Muscle of arm (tissue), 12 donors: ENCODE measurements around the gene LRIT2. TPM values are rescaled to one million over a fixed set of nuclear protein-coding genes. Genes with fewer than 3 reads are reported as not detected.

ENCODE experiments used
- DNase-seq: peaks from one replicate; pipeline ENCODE4 v3.0.0-alpha.2; 2013
- polyA plus RNA-seq, 12 donors: library from polyadenylated mRNA; unstranded; fragments of 120-200 nt; gene quantifications; one replicate each; pipeline ENCODE4 v1.2.1, GENCODE V29; 2013; ENCODE audit not compliant: insufficient read length in 12 of 12

Gene LRIT2
- polyA plus RNA-seq, 12 donors, result not detected

DNA sequence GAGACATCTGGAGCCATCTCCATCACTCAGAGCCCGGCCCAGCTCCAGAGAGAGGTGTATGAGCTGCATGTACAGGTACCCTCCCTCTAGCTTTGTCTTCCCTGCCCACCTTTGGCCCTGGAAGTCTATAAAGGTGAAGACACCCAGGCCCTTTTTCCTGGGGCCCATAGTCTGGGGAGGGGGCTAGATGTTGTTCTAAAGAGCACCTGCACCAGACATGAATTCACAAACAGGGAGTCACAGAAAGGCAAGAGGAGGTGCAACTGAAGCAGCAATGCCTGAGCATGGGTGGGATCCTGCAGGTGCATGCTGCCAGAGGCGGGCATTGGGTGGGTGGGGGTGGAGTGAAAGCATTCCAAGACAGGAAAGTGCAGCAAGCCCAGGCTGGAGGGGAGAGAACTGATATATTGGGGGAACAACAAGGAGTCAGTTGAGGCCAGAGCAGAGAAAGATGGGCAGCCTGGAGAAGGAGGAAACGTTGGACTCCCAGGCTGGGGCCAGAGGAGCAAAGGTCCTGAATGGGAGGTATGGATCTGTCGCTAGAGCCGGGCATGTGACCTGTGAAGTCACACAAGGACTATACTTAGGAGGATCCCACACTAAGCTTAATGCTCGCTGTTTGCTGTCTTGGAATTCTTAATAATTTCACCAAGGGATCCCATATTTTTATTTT is 19.4 kb downstream of the LRIT2 start:
- no peak for DNase-seq

DNA sequence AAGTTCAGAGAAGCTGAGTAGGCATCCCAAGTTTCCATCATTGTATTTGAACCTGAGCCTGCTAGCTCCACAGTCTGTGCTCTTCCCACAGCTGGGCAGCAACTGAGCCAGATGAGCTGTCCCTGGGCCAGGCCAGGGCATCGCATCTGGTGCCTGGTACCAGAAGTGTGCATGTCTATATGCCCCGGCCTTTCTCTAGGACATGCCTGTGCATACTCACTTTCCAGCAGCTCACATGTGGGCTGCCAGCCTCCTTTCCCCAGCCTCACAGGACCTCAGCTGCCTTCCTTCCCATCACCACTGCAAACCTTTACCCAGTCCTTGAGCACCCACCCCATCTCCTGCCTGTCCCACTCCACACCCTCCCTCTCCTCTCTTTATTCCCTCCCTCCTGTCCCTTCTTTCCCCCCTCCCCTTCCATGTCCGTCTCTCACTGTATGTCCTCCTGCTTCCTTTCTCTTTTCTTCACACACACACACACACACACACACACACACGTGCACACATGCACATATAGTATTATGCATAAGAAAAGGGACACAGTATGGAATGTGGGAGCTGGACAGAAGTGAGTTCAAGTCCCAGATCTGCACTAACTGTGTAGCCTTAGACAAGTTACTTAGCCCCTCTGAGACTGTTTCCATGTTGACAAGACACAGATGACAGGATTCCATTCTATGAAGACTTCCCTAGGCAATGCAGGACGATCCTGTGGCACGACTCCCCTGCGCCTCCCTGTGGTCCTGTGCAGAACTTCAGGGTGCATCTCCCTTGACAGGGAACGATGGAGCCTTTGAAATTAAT is 20.1 kb downstream of the LRIT2 start:
- DNase-seq, result no peak

DNA sequence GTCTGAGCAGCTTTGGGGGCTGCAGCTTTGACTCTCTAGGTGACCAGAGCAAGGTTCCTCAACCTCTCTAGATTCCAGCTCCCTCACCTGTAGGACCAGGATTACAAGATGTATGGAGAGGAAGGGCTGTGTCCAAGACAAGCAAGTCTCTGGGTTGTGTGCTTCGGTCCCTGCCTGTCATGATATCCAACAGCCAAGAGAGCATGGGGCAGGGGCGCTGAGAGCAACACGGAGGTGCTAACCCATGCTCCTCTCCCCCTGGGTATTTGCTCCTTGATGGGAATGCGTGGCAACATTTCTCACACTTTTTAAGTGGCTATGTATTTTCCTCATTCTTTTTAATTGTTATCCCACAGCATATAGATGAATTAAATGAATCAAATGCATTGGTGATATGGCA is 20.7 kb downstream of the LRIT2 start:
- DNase-seq, result no peak

DNA sequence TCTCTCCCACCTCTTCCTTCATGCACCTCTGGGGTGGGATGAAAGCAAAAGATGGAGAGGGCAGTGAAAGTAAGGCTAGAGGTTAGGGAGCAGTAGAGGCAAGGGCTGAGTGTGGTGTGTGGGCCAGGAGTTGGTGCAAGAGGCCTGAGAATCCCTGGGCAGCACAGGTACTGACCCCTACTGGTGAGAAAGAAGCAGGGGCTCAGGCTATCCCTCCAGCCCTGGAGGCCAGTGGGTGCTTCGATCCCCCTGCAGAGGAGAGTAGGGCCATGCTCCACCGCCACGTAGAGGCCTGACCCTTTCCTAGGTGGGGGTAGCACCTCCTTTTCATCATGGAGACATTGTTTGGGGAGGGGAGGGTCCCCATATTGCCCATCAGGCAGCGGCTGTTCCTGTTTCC is 21.2 kb downstream of the LRIT2 start:
- DNase-seq, result no peak

DNA sequence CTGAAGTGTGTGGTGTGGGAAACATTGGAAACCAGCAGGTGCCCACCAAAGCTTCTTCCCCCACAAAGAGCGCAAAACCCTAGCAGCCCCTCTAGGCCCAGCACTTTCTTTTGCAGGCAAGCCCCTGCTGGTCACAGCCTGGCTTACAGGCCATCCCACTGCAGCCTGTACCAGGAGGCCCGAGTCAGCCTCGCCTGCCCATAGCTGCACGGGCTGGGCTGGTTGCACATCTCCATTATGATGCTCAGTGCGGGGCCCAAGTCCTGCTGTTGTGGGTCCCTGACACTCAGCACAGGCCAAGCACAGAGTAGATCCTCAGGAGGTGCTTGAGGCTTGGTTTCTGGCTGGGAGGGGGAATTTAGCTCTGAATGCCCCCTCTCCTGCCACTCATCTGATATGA is 23.0 kb downstream of the LRIT2 start:
- DNase-seq, result no peak

DNA sequence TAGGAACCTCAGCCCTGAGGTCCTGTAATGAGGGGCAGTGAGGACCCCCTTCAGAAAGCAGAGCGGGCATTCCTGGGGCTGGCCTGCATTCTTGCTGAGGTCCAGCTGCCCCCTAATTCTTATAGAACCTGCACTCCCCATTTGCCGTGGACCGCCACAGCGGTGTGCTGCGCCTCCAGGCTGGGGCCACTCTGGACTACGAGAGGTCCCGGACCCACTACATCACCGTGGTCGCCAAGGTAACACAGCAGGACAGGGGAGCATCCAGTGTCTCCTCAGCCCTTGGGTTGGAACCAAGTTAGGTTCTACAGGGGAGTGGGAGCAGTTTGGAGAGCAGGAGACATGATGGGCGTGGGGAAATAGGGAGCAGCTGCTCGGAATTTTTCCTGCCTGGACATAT is 23.7 kb downstream of the LRIT2 start:
- no peak for DNase-seq

DNA sequence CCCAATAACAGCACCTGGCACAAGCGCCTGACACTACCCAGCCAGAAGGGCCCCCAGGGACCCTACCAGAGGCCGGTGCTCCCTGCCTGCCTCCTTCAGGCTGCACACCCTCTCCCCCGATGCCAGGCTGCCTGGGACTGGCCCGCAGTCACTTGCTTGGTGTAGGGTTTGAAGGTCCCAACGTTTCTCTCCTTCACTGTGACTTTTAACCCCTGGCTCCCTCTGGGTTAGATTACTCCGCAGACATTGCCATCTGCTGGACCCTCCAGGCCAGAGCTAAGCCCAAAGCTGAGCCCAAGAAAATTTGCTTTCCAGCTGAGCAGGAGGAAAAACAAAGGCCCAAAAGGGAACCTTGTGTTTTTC is 24.1 kb downstream of the LRIT2 start:
- DNase-seq, result no peak

DNA sequence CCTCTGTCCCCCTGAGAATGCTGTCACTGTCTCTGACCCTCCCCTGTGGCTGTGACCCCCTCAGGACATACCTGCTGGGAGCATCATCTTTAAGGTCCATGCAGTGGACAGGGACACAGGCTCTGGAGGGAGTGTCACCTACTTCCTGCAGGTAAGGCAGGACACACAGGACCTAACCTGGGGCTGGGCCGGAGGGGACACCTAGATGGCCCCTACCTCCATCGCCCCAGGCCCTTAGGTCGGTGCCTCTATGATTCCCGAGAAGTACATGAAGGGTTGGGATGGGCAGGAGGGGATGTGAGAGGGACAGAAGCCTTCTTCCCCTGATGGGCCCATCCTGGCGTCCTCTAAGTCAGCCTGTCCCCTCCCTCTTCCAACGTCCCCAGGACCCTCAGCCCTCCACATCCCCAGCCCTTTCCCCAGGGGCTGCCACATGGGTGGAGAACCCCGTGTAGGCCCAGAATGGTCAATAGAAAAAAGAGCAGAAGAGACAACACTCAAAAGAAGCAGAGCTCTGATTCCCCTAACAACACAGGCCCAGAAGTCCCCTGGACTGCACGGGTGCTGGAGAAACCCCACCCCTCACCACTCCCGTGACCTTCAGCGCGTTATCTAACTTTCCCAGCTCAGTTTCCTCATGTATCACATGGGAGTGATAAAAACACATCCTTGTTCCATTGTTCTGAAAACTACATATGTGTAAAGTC is 24.7 kb downstream of the LRIT2 start:
- DNase-seq, result no peak

DNA sequence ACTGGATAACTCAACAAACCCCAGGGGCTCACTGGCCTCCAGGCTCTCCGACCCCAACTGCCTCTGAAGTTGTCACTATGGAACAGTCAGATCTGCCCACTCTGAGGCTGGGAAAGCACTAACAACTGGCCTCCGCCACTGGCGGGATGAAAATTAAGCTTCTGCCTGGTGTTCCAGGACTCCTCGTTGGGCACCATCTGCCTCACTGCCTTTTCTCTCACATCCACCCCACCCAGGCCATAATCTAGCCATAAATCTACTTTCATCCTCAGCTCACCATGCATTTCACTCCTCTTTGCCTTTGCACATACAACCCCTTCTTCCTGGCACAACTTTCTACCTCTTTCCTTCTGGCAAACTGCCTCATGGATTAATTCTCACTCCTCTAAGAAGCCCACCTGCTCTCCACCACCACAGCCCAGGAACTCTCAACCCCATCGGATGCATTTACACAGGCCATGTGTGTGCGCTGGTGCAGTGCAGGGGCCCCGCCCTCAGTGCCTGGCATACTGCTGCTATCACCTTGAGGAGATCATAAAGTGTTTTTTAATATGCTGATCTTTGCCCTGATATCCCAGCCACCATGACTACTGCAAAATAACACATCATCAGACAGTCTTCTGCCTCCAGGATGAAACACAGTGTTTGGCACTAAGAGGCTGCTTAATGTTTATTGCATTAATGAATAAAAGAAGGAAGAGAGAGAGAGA is 27.0 kb downstream of the LRIT2 start:
- no peak for DNase-seq

DNA sequence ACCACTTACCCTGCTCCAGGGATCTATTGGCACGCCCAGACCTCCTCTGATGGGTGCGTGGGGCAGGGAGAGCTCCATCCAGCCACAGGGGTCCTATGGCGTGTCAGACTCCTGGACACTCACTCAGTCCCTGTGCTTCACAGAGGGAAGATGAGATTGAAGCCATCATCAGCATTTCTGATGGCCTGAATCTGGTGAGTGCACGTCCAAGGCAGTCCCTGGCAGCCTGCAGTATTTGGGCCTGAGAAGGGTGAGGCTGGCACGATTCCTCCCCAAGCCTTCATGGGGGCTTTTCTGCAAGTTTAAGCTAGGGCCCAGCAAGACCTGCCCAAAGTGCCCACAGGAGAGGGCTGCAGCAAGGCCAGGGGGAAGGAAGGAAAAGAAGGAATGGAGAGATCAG is 27.7 kb downstream of the LRIT2 start:
- no peak for DNase-seq

DNA sequence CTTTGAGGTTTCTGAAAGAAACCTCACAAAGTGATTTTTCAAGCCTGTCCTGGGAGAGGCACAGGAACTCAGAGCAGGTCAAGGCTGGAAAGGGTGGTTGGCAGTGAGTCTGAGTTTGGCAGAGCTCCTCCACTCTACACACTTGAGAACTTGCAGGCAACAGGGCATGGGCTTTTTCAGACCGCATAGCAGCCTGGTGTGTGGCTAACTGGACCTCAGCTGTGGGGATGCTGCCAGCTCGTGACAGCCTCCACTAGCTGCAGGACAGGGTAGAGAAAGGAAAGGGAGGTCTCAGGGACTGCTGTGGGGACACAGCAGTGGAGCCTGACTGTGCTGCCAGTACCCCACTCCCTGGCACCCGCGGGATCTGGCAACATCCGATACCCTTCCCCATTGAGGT is 28.4 kb downstream of the LRIT2 start:
- no peak for DNase-seq

DNA sequence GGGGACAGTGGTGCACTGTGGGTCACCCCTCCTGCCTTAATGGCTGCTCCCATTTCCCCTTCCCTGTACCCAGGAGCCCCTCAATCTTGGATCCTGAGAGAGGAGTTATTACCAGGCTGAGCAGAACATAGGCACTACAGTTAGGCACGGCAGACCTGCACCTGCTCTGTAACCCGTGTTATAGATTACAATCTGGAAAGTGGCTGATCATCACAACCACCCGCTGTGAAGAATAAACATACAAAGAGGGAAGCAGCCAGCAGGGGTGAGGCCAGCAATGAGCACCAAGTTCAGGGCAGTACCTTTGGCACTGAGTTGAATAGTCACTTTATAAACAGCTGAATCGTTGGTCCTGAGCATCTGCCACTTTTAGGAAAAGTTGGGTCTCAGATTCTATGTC is 29.3 kb downstream of the LRIT2 start:
- DNase-seq, result no peak

DNA sequence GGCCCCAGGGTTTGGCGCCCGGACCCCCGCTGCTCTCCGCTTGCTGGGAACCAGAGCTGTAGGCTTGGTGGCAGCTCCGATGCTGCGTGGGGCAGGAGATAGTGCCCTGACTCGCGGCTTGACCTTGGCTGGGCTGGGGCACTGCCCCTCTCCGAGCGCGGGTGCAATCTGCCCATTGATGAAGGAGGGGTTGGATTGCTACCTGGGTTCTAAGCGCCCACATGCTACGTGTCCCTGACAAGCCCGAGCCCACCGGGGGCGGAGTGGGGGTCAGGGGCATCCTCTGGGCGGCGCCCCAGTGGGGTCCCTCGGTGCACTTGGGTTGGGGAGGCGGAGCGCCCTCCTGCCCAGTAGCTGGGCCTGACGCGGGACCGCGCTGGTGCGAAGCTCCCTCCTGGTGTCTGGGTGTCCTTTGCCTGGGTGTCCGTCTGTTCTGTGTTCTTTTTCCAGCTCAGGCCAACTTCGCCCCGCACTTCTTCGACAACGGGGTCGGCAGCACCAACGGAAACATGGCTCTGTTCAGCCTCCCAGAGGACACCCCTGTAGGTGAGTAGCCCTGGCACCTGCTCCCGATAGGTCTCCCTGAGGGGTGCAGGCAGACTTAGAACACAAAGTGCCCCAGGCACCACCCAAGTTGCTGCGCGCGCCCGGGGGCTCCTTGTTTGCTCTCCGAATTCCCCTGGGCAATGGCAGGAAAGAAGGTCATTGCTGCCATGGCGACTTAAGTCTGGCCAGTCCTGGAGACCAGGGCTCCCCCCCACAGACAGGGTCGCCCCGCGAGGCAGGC is 30.1 kb downstream of the LRIT2 start:
- no peak for DNase-seq

DNA sequence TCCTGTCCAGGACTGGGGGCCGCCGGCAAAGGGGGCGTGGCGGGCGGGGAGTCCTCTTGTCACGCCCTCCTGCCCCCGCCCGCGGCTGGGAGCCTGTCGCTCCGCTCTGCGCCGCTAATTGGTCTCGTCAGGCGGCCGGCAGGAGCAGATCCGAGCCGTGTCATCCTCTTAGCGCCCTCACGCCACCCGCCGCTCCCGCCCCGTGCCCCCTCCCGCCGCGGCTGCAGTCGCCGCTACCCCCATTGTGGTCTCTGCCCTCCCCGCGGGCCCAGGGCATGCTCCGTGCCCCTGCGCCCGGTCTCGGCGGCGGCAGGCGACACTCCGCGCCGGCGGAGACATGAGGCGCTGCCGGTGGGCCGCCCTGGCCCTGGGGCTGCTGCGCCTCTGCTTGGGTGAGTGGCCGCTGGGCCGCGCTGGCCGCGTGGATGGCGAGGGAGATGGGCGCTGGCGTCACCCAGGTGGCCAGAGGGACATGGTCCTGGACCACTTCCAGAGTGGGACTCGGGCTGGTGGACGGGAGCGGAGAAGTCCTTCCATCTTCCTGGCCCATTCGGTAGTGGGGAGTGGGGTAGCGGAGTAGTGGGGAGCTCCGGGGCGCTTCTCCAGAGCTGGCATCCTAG is 30.8 kb downstream of the LRIT2 start, which contains the start of gene CDHR1:
Gene CDHR1, plus strand, starts transcription at position 114 of the 620 bp plus-strand sequence. Its CDS starts 224 bp downstream, at position 338.
- DNase-seq, result no peak

DNA sequence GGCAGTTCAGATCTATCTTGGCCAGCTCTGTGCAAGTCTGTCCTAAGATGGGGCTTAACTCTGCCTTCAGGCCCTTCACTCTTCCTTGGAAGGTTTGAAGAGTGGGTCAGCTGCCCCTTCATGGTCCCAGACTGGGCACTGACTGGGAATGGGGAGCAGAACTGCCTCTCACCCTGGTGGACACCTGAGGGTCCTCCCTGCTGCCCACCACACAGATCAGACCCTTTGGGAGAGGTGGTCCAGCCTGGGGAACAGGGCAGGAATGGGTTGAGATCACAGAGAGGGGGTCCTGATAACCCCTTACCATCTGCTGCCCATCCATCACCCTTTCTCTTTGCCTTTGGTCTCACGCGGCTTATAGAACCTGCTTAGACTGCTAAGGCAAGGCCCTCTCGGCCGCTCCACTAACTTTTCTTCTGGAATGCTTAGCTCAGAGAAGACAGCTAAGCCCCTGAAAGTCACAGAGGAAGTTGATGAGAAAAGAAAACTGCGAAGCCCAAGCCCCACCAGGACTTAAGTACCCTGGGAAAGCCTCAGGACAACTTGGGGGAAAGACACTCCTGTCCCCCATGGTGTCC is 31.4 kb downstream of the LRIT2 start:
- DNase-seq, result no peak

DNA sequence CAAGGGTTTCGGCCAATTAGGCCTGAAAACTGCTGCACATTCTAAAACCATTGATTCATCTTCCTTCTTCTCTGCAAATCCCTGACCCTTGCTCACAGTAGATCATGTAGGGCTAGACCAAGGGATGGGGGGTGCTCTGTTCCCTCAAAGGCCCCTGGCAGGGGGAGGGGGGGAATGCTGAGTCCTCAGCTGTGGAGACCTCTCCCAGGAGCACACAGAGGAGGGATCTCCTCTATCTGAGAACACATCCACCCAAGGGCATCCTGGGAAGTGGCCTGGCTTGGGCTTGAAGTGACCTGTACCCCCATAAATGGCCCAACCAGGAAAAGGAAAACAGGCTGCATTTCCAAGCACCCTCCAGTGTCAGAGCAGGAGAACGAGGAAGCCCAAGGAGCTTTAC is 32.0 kb downstream of the LRIT2 start:
- DNase-seq, result no peak

DNA sequence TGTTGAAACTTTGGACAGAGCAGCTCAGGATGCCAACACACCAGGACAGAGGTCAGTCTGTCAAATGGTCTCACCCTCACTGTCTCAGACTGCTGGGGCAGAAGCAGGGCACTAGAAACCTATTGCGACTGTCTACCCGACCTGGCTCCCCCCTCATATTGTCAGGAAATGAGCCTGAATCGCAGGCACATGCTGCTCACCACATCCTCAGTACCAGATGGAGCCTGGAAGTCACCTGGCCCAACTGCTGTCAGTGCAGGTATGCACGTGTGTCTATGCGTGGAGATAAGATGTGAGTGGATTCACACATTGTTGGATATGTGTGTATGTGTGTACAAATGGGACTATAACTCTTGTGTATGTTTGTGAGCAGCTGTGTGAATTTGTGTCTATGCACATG is 34.2 kb downstream of the LRIT2 start:
- no peak for DNase-seq

DNA sequence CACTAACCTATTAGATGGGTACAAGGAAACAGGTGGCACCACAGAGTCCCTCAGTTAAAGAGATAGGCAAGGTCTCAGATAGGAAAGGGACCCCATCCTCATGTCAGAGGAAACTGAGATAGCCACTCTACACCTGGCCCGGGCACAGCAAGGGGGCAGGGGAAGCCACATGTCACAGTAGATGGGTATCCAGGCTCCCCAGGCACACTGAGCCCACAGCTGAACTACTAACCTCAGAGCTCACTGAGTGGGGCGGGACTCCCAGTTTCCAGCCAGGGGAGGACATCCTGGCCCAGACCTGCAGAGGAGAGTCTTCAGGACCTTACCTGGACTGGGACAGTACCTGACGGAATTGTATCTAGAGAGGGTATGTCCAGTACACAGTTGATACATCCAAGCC is 34.7 kb downstream of the LRIT2 start:
- no peak for DNase-seq

DNA sequence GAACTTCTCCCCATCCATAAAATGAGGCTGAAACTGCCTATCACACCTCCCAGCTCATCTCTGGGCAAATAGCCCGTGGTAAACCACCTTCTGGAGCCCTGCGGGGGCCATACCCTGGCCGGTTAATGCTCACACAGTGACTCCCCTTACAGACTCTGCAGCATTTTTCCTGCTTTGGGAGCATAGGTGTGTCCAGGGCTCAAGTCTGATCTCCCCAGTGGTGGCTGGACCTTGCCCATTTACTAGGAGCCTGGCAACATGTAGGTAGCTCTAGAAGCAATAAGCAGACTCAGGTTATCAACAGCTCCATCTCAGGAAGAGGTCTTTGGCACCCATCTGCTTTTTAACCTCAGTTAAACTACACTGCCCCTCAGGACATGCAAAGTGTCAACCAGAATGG is 36.5 kb downstream of the LRIT2 start:
- DNase-seq, result no peak

DNA sequence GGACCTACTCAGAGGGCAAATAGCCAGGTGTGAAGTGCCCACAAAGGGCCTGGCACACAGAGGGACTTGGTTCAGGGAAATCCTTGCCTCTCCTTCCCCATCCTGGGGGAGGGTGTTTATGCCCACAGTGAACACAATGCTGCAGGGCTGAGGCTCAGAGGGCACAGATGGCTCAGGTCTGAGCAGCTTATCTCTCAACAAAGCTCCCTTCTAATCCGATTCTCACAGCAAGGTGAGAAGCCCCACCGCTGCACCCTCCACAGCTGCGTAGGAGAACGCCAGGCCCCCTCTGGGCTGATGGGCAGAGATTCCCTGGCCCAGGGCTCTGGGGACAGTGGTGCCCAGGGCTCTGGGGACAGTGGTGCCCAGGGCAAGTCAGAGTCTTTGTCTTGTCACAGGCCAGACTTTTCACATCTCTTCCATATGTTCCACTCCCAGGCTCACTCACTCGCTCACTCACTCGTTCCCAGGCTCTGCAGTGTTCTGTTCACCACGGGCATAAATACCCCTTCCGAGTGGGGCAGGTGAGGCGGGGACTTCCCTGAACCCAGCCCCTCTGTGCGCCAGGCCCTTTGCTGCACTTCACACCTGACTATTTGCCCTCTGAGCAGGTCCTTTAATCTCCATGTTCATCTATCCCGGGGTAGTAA is 39.7 kb downstream of the LRIT2 start:
- no peak for DNase-seq
